GM23338 (cell line): ENCODE measurements around the gene TYMS. TPM values are rescaled to one million over a fixed set of nuclear protein-coding genes. Genes with fewer than 3 reads are reported as not detected.

Experiments
- ATAC-seq: fragments of 200-7000 bp; cut with Tn5 transposase; 3 replicates; pipeline ENCODE4 v1.9.1; 2020
- DNase-seq: peaks from one replicate; pipeline ENCODE4 v3.0.0-alpha.2; 2015; ENCODE audit warnings: low spot score
- H2AFZ ChIP-seq: fragments of 200-600 bp; sonication (generic); 2 replicates; pipeline ENCODE4 v1.8.0; 2016; ENCODE audit warnings: antibody characterized with exemption, mild to moderate bottlenecking, moderate library complexity
- H3F3A ChIP-seq: fragments of 200-600 bp; sonication (generic); replicated peaks from 2 replicates; pipeline ENCODE4 v1.8.0; 2017; ENCODE audit warnings: antibody characterized with exemption, mixed run types, low read depth
- H3K27ac ChIP-seq: fragments of 200-600 bp; sonication (generic); 2 replicates; pipeline ENCODE4 v1.6.1; 2016; ENCODE audit warnings: low read depth
- H3K27me3 ChIP-seq: fragments of 200-600 bp; sonication (generic); 2 replicates; pipeline ENCODE4 v1.8.0; 2016; ENCODE audit warnings: mild to moderate bottlenecking, mixed run types, moderate library complexity; ENCODE audit not compliant: insufficient read depth
- H3K36me3 ChIP-seq: fragments of 200-600 bp; sonication (generic); 2 replicates; pipeline ENCODE4 v1.8.0; 2016; ENCODE audit warnings: mild to moderate bottlenecking; ENCODE audit not compliant: insufficient read depth
- H3K4me1 ChIP-seq: fragments of 200-600 bp; sonication (generic); 2 replicates; pipeline ENCODE4 v1.8.0; 2016; ENCODE audit warnings: mild to moderate bottlenecking, moderate library complexity; ENCODE audit not compliant: insufficient read depth
- H3K4me2 ChIP-seq: fragments of 200-600 bp; sonication (generic); 2 replicates; pipeline ENCODE4 v1.7.1; 2017; ENCODE audit warnings: mixed run types
- H3K4me3 ChIP-seq: fragments of 200-600 bp; sonication (generic); 2 replicates; pipeline ENCODE4 v1.6.1; 2016; ENCODE audit warnings: mixed run types
- H3K79me2 ChIP-seq: fragments of 200-600 bp; sonication (generic); replicated peaks from 2 replicates; pipeline ENCODE4 v1.8.0; 2017; ENCODE audit warnings: mild to moderate bottlenecking; ENCODE audit not compliant: insufficient read depth
- H3K9me2 ChIP-seq: fragments of 200-600 bp; sonication (generic); 2 replicates; pipeline ENCODE4 v1.8.0; 2017; ENCODE audit not compliant: insufficient read depth
- H4K20me1 ChIP-seq: fragments of 200-600 bp; sonication (generic); replicated peaks from 2 replicates; pipeline ENCODE4 v1.8.0; 2017; ENCODE audit warnings: mild to moderate bottlenecking; ENCODE audit not compliant: insufficient read depth
- H3K27ac Mint-ChIP-seq: 2 replicates; pipeline ENCODE4 v1.8.0; 2020; ENCODE audit warnings: inconsistent platforms, mild to moderate bottlenecking, moderate library complexity, mixed read lengths
- H3K27me3 Mint-ChIP-seq: 3 replicates; pipeline ENCODE4 v1.8.0; 2022; ENCODE audit warnings: low read depth, mild to moderate bottlenecking, moderate library complexity, mixed read lengths, inconsistent platforms; ENCODE audit not compliant: insufficient read depth, poor library complexity
- H3K36me3 Mint-ChIP-seq: 3 replicates; pipeline ENCODE4 v1.8.0; 2021; ENCODE audit warnings: low read depth, mild to moderate bottlenecking, inconsistent platforms, moderate library complexity, mixed read lengths
- H3K4me1 Mint-ChIP-seq: 3 replicates; pipeline ENCODE4 v1.8.0; 2020; ENCODE audit warnings: mild to moderate bottlenecking, inconsistent platforms, mixed read lengths
- H3K4me3 Mint-ChIP-seq: 3 replicates; pipeline ENCODE4 v1.8.0; 2021; ENCODE audit warnings: moderate library complexity, mild to moderate bottlenecking, inconsistent platforms, mixed read lengths
- H3K9me3 Mint-ChIP-seq: 3 replicates; pipeline ENCODE4 v1.8.0; 2020; ENCODE audit warnings: moderate library complexity, mild to moderate bottlenecking, inconsistent platforms, mixed read lengths
- CREB1 ChIP-seq: fragments of 250-450 bp; sonication (Bioruptor Pico); IDR thresholded peaks from 2 replicates; pipeline ENCODE4 v1.5.0; 2020; ENCODE audit warnings: low read depth, mild to moderate bottlenecking, moderate library complexity
- CTCF ChIP-seq, 2 experiments: fragments of 200-600 bp in 1 of 2; sonication (generic) in 1 of 2; conservative IDR thresholded peaks; 2 replicates each; pipeline versions ENCODE4 v1.5.1 to v1.6.1; 2016 to 2017; ENCODE audit warnings: antibody characterized with exemption in 2 of 2, low read depth in 2 of 2, mild to moderate bottlenecking in 2 of 2, moderate library complexity in 1 of 2
- EZH2phosphoT487 ChIP-seq: fragments of 200-600 bp; sonication (generic); IDR thresholded peaks from one replicate; pipeline ENCODE4 v1.8.1; 2018; ENCODE audit warnings: antibody characterized with exemption; ENCODE audit not compliant: unreplicated experiment
- JUNB ChIP-seq: IDR thresholded peaks from one replicate; pipeline ENCODE4 v1.6.1; 2016; ENCODE audit warnings: antibody characterized with exemption; ENCODE audit not compliant: unreplicated experiment
- NANOG ChIP-seq: IDR thresholded peaks from 2 replicates; pipeline ENCODE4 v1.6.1; 2016; ENCODE audit warnings: antibody characterized with exemption, borderline replicate concordance
- POLR2AphosphoS5 ChIP-seq: IDR thresholded peaks from 2 replicates; pipeline ENCODE4 v1.6.1; 2016; ENCODE audit warnings: antibody characterized with exemption, low read depth
- STAT1 ChIP-seq: IDR thresholded peaks from one replicate; pipeline ENCODE4 v1.6.1; 2016; ENCODE audit warnings: antibody characterized with exemption; ENCODE audit not compliant: unreplicated experiment
- ZNF331 ChIP-seq: fragments of 250-450 bp; sonication (Bioruptor Pico); IDR thresholded peaks from 2 replicates; pipeline ENCODE4 v1.5.0; 2020; ENCODE audit warnings: low read depth, mild to moderate bottlenecking, moderate library complexity
- ZNF462 ChIP-seq: fragments of 250-450 bp; sonication (Bioruptor Pico); IDR thresholded peaks from 2 replicates; pipeline ENCODE4 v1.5.0; 2020; ENCODE audit warnings: mild to moderate bottlenecking, moderate library complexity
- polyA plus RNA-seq: library from polyadenylated mRNA; unstranded; fragments of >200 nt; fragmentation: Nextera tagmentation; extraction: Ambion mirVana; gene quantifications from 2 replicates; pipeline ENCODE4 v1.2.1, GENCODE V29; 2016
- total RNA-seq: library from RNA; depleted of rRNA; stranded (reverse); fragments of >200 nt; shearing (Covaris generic); gene quantifications from 2 replicates; pipeline ENCODE4 v1.2.3, GENCODE V29; 2014
- TF ChIP-seq, protein P1 (sequence below): IDR thresholded peaks from one replicate; pipeline ENCODE4 v1.6.1; 2018; ENCODE audit warnings: antibody characterized with exemption; ENCODE audit not compliant: unreplicated experiment
- TF ChIP-seq, protein P2 (sequence below): IDR thresholded peaks from 2 replicates; pipeline ENCODE4 v1.6.1; 2016; ENCODE audit warnings: antibody characterized with exemption

Gene TYMS
- total and polyA plus RNA-seq, 2 experiments from 2014 or later: 52.9 to 72.3 TPM

GRCh38 chr18:666628-667027 lies 9.2 kb downstream of the TYMS start:
- H3K9me3 Mint-ChIP-seq: peaks cover 21% of the 10 kb centered on the region

More at GRCh38 chr18:666628-667027, 9.2 kb downstream of the TYMS start:
- H3F3A ChIP-seq: 0 out of 2 replicates have a peak, but pooled peaks cover 7% of the 10 kb centered on the region
- no peaks in the 10 kb centered on the region for H3K27me3 ChIP-seq
- H3K27ac ChIP-seq: no peak overlapping the region
- H2AFZ ChIP-seq: no peak overlapping the region
- no peaks in the 10 kb centered on the region for H3K4me1 ChIP-seq
- TF ChIP-seq ZNF331 (CRISPR knock-in tag) (no peak), CREB1 (no peak), POLR2AphosphoS5 (no peak), NANOG (no peak), STAT1 (no peak), ZNF462 (CRISPR knock-in tag) (no peak), EZH2phosphoT487 (no peak), CTCF (conservative IDR thresholded peaks at IDR 0.05; ENCODE audit: low read depth in 2 of 2) (no peak), JUNB (no peak)
- TF ChIP-seq, protein P1, sequence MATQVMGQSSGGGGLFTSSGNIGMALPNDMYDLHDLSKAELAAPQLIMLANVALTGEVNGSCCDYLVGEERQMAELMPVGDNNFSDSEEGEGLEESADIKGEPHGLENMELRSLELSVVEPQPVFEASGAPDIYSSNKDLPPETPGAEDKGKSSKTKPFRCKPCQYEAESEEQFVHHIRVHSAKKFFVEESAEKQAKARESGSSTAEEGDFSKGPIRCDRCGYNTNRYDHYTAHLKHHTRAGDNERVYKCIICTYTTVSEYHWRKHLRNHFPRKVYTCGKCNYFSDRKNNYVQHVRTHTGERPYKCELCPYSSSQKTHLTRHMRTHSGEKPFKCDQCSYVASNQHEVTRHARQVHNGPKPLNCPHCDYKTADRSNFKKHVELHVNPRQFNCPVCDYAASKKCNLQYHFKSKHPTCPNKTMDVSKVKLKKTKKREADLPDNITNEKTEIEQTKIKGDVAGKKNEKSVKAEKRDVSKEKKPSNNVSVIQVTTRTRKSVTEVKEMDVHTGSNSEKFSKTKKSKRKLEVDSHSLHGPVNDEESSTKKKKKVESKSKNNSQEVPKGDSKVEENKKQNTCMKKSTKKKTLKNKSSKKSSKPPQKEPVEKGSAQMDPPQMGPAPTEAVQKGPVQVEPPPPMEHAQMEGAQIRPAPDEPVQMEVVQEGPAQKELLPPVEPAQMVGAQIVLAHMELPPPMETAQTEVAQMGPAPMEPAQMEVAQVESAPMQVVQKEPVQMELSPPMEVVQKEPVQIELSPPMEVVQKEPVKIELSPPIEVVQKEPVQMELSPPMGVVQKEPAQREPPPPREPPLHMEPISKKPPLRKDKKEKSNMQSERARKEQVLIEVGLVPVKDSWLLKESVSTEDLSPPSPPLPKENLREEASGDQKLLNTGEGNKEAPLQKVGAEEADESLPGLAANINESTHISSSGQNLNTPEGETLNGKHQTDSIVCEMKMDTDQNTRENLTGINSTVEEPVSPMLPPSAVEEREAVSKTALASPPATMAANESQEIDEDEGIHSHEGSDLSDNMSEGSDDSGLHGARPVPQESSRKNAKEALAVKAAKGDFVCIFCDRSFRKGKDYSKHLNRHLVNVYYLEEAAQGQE: no peak
- TF ChIP-seq, protein P2, sequence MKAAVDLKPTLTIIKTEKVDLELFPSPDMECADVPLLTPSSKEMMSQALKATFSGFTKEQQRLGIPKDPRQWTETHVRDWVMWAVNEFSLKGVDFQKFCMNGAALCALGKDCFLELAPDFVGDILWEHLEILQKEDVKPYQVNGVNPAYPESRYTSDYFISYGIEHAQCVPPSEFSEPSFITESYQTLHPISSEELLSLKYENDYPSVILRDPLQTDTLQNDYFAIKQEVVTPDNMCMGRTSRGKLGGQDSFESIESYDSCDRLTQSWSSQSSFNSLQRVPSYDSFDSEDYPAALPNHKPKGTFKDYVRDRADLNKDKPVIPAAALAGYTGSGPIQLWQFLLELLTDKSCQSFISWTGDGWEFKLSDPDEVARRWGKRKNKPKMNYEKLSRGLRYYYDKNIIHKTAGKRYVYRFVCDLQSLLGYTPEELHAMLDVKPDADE: no peak
- peaks cover 4% of the 10 kb centered on the region; the same call in 1 of the 2 replicates for H3K9me2 ChIP-seq
- peaks cover 77% of the 10 kb centered on the region for H3K36me3 Mint-ChIP-seq
- H3K4me1 Mint-ChIP-seq: peaks cover 2% of the 10 kb centered on the region; the same call in 2 of the 3 replicates
- no peak overlapping the region for H3K27ac Mint-ChIP-seq
- no peak overlapping the region for H3K4me3 Mint-ChIP-seq
- H3K36me3 ChIP-seq: peaks cover 30% of the 10 kb centered on the region; the same call in 1 of the 2 replicates
- peaks cover 11% of the 10 kb centered on the region for H3K27me3 Mint-ChIP-seq
- H4K20me1 ChIP-seq: peaks cover 12% of the 10 kb centered on the region
- DNase-seq: no peak
- no peak overlapping the region for H3K4me2 ChIP-seq
- no peak for ATAC-seq
- H3K79me2 ChIP-seq: peaks cover 17% of the 10 kb centered on the region
- no peak overlapping the region for H3K4me3 ChIP-seq
